ENCODE measurements around the gene MACF1.
"Not testable (repeated sequence)": the region's sequence is repeated elsewhere in the genome, so short reads cannot be mapped to it uniquely, and the experiment has no call there.

Gene MACF1

DNA sequence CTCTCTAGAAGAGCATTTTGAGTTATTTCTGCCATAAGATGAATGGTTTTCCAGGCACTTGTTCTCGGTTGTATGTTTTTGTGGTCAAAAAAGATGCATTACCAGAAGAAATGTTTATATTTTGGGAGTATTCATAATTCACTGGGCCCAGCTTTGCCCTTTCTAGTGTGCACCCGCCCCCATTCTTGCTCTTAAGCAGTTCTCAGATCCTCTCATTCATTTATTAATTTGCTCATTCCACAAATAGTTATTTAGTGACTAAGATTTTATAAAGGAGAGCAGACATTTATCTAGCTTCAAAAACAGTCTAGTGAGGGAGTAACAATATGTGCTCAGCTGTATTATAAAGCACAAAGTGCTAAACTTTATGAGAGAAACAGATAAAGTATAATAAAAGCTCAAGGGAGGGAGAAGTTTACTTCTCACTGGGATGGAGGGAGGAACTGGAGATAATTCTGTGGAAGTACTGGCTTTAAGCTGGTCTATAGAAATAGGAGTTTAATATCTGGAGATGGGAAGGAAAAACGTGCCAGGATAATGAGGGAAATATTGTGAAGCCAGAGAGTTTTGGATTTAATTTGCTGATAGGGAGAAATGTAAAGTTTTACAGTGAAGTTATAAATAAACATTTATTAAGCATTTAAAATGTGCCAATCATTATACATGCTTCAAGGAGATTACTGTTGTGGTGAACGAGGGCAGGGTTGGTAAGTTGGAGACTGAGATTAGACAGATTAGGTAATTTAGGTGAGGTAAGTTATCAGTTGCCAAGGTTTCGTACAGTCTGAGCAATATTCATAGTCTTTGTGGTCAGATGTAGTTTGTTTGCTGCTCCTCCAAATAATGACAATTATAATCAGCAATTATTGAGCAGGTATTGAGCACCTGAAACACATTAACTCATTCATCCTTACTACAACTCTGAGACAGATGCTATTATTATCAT, 9.1 kb upstream of the MACF1 start:
- H3K4me3 Mint-ChIP-seq: peak overlapping the region; percentile 74
- no peak for DNase-seq (ENCODE audit: low spot score in 2 of 2)
- peak; percentile 44 for ATAC-seq
- H3K4me1 Mint-ChIP-seq: peaks cover 69% of the 10 kb centered on the region
- H3K27ac Mint-ChIP-seq: peak overlapping the region; percentile 96
- H3K36me3 Mint-ChIP-seq: peaks cover 17% of the 10 kb centered on the region
- no peaks in the 10 kb centered on the region for H3K9me3 Mint-ChIP-seq

GRCh38 chr1:39196244-39197215, 8.0 kb upstream of the MACF1 start:
- Mint-ChIP-seq H3K4me3 (peak overlapping the region; percentile 74), H3K9me3 (no peaks in the 10 kb centered on the region), H3K4me1 (peaks cover 65% of the 10 kb centered on the region), H3K27ac (peak overlapping the region; percentile 96), H3K36me3 (peaks cover 17% of the 10 kb centered on the region)
- DNase-seq (ENCODE audit: low spot score in 2 of 2) (peak in 1 of 2 donors; percentile 69), ATAC-seq (peak; percentile 56)

DNA sequence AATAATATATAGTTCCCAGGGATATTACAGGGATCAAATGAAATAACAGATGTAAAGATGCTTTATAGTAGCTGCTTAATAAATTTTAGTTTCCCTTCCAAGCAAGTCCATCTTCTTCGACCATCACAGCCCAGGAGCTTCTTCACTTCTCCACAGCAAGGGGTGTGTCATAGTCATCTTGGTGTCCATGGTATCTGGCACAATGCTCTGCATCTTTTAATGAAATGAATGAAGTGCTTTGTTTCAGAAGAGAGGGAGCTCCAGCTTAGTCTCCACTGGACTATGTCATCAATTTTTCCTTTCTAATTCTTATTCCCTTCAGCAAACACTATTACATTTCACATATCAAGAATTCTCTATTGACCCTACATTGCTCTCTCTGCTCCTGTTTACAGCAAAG, 4.9 kb upstream of the MACF1 start:
- H3K36me3 Mint-ChIP-seq: no peaks in the 10 kb centered on the region
- H3K27ac Mint-ChIP-seq: peak overlapping the region; percentile 24
- DNase-seq (ENCODE audit: low spot score in 2 of 2) (no peak), ATAC-seq (no peak)
- H3K9me3 Mint-ChIP-seq: no peaks in the 10 kb centered on the region
- H3K4me1 Mint-ChIP-seq: peaks cover 62% of the 10 kb centered on the region
- no peak overlapping the region for H3K4me3 Mint-ChIP-seq

DNA sequence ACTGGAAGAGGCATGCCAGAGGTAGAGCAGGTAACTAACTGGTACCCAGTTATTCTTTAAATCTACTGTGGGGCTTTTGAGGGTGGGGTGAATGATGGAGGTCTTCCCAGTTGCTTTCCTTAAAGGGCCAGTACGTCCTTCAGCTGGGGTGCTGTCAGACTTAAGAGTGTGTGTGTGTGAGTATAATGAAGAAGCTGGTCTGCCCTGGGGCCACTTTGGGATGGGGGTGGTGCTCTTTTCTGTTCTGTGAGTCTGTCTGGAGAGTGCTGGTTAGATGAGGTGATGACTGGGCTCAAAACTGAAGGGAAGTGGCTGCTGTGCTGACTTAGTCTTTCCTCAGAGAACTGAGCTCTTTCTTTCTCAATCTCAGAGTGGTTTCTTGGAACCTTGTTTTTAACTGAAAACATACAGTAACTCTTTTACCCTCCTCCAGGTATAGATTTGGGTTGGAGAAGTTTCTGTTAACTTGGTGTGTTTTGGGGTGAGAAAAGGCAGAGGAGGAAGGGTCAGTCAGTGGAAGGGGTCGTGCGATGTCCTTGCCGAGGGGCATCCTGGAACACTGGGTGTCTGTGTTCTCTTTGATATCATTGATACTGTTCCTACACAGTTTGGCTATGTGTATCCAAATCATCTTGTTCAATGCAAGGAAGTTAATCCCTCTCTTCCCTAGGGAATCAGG, 746 bp downstream of the MACF1 start:
- DNase-seq (ENCODE audit: low spot score in 2 of 2) (peak; percentile 40 to 83), ATAC-seq (peak; percentile 97)
- peak overlapping the region; percentile 78 for H3K4me3 Mint-ChIP-seq
- H3K27ac Mint-ChIP-seq: peak overlapping the region; percentile 94
- no peaks in the 10 kb centered on the region for H3K9me3 Mint-ChIP-seq
- H3K4me1 Mint-ChIP-seq: peaks cover 46% of the 10 kb centered on the region
- H3K36me3 Mint-ChIP-seq: peaks cover 33% of the 10 kb centered on the region

- Mint-ChIP-seq H3K4me1 (peaks cover 46% of the 10 kb centered on the region), H3K4me3 (peak overlapping the region; percentile 78), H3K27ac (peak overlapping the region; percentile 94), H3K9me3 (no peaks in the 10 kb centered on the region), H3K36me3 (peaks cover 37% of the 10 kb centered on the region)
- DNase-seq (ENCODE audit: low spot score in 2 of 2) (no peak), ATAC-seq (no peak)
Measured at GRCh38 chr1:39205781-39206464, 1.4 kb downstream of the MACF1 start.

DNA sequence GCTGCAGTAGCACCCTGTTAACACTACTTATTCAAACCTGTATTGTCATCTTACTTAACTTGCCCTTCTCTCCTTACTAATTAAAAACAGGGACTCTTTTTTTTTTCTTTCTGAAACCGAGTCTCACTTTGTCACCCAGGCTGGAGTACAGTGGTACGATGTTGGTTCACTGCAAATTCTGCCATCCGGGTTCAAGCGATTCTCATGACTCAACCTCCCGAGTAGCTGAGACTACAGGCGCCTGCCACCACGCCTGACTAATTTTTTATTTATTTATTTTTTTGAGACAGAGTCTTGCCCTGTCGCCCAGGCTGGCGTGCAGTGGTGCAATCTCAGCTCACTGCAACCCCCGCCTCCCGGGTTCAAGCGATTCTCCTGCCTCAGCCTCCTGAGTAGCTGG, 3.9 kb downstream of the MACF1 start:
- not testable (repeated sequence) for H3K27ac Mint-ChIP-seq; H3K9me3 Mint-ChIP-seq; DNase-seq (ENCODE audit: low spot score in 2 of 2); ATAC-seq
- Mint-ChIP-seq H3K4me3 (peak overlapping the region; percentile 44), H3K36me3 (peaks cover 49% of the 10 kb centered on the region), H3K4me1 (peaks cover 36% of the 10 kb centered on the region)

GRCh38 chr1:39210649-39211048, 6.2 kb downstream of the MACF1 start:
- H3K36me3 Mint-ChIP-seq: peaks cover 50% of the 10 kb centered on the region
- peaks cover 42% of the 10 kb centered on the region for H3K4me1 Mint-ChIP-seq
- no peak overlapping the region for H3K27ac Mint-ChIP-seq

GRCh38 chr1:39212499-39212898, 8.0 kb downstream of the MACF1 start:
- no peak overlapping the region for H3K4me3 Mint-ChIP-seq
- no peak overlapping the region for H3K27ac Mint-ChIP-seq

More at GRCh38 chr1:39210649-39211048, 6.2 kb downstream of the MACF1 start:
- Mint-ChIP-seq H3K9me3 (no peaks in the 10 kb centered on the region), H3K4me3 (no peak overlapping the region)
- no peak for DNase-seq (ENCODE audit: low spot score in 2 of 2)
- no peak for ATAC-seq

DNA sequence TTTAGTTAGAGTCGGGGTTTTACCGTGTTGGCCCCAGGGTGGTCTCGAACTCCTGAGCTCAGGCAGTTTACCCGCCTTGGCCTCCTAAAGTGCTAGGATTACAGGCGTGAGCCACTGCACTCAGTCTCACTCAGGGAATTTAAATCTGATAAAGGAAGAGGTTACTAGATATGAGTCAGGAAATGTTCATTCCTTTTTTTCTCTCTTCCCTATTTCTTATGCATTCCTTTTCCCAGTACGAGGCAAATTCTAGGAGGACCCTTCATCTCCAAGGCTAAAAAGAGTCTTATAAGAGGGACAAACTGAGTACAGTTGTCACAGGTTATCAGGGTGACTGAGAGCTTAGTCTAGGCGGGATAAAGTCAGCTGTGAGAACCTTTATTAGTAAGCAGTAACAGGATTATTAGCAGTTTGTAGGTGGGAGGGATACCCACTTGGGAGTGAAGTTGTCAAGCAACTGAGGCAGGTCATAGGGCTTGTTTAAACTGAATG, 9.1 kb downstream of the MACF1 start:
- Mint-ChIP-seq H3K36me3 (peaks cover 39% of the 10 kb centered on the region), H3K27ac (peak overlapping the region; percentile 87), H3K9me3 (no peaks in the 10 kb centered on the region), H3K4me3 (no peak overlapping the region), H3K4me1 (peaks cover 41% of the 10 kb centered on the region)
- DNase-seq (ENCODE audit: low spot score in 2 of 2) (no peak), ATAC-seq (no peak)

More at GRCh38 chr1:39212499-39212898, 8.0 kb downstream of the MACF1 start:
- H3K9me3 Mint-ChIP-seq: no peaks in the 10 kb centered on the region
- H3K4me1 Mint-ChIP-seq: peaks cover 44% of the 10 kb centered on the region
- ATAC-seq (no peak), DNase-seq (ENCODE audit: low spot score in 2 of 2) (no peak)
- H3K36me3 Mint-ChIP-seq: peaks cover 39% of the 10 kb centered on the region

GRCh38 chr1:39214021-39214713, 9.7 kb downstream of the MACF1 start:
- no peaks in the 10 kb centered on the region for H3K9me3 Mint-ChIP-seq

GRCh38 chr1:39214714-39214997, 10.2 kb downstream of the MACF1 start:
- Mint-ChIP-seq H3K4me3 (peak overlapping the region; percentile 84), H3K27ac (peak overlapping the region; percentile 87), H3K9me3 (no peaks in the 10 kb centered on the region), H3K36me3 (peaks cover 49% of the 10 kb centered on the region), H3K4me1 (peaks cover 43% of the 10 kb centered on the region)
- no peak for DNase-seq (ENCODE audit: low spot score in 2 of 2)
- ATAC-seq: peak; percentile 66

More at GRCh38 chr1:39214021-39214713, 9.7 kb downstream of the MACF1 start:
- Mint-ChIP-seq H3K4me3 (peak overlapping the region; percentile 84), H3K36me3 (peaks cover 44% of the 10 kb centered on the region), H3K27ac (peak overlapping the region; percentile 87), H3K4me1 (peaks cover 43% of the 10 kb centered on the region)
- ATAC-seq (no peak), DNase-seq (ENCODE audit: low spot score in 2 of 2) (no peak)

DNA sequence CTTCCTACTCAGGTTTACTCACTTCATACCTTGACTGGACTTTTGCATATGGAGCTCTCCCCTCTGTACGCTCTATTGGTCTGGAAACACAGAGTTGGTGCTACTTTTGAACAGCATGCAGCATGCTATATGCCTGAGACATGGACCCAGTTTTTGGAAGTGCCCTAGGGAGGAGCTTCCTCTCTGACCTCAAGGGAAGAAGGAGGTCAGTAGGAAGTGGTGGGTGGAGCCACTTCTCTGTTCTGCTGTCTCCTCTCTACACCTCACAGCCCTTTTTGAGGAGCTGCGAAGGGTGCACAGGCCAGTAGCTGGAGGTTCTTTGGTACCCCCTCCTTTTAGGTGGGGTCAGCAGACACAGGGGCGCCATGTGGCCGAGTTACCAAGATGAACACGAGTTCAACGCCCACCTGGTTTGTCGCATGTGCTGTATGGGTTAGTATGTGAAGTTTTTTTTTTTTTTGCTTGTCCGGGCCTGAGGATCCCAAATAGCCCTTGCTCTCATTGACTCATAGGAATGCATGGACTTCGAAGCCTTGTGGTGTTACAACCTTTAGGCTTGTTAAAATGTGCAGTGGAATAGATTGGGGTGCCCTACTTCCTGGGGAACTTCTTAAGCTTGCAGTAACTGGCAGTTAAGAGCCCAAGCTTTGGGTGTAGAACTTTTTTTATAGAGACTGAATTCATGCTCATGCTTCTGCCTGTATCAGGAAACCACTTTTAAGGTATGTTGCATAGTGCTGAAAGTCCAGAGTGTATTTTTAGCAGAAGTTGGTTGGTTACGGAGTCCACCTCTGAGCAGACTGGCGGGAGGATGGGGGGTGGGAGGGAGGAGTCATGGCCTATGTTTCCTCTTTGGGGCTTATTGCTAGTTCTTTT, 10.7 kb downstream of the MACF1 start:
- H3K9me3 Mint-ChIP-seq: no peaks in the 10 kb centered on the region
- peak overlapping the region; percentile 87 for H3K27ac Mint-ChIP-seq
- H3K4me3 Mint-ChIP-seq: peak overlapping the region; percentile 84
- H3K4me1 Mint-ChIP-seq: peaks cover 43% of the 10 kb centered on the region
- H3K36me3 Mint-ChIP-seq: peaks cover 52% of the 10 kb centered on the region
- ATAC-seq: peak; percentile 74
- peak in 1 of 2 donors; percentile 64 for DNase-seq (ENCODE audit: low spot score in 2 of 2)

GRCh38 chr1:39216771-39217170, 12.3 kb downstream of the MACF1 start:
- Mint-ChIP-seq H3K27ac (peak overlapping the region; percentile 87), H3K4me3 (peak overlapping the region; percentile 84), H3K9me3 (no peaks in the 10 kb centered on the region), H3K4me1 (peaks cover 51% of the 10 kb centered on the region), H3K36me3 (peaks cover 60% of the 10 kb centered on the region)
- no peak for DNase-seq (ENCODE audit: low spot score in 2 of 2)
- ATAC-seq: no peak

Measured in stimulated activated effector memory CD8-positive, alpha-beta T cell treated with anti-CD3 and anti-CD28 coated beads, Interleukin-12 subunit alpha, Interleukin-12 subunit beta, amount 100 ng/mL, for 72 hours (primary cell).